HepG2 (cell line): ENCODE data around the gene VPS18. TPM values are rescaled to one million over a fixed set of nuclear protein-coding genes. Genes with fewer than 3 reads are reported as not detected.

Source experiments
- CCAR2 ChIP-seq: fragments of 200-400 bp; formaldehyde crosslinking; optimal IDR thresholded peaks from 2 replicates; pipeline ENCODE3; 2018; ENCODE audit warnings: low read depth, mild to moderate bottlenecking, low read length, moderate library complexity
- CHD2 ChIP-seq: IDR thresholded peaks from 2 replicates; pipeline ENCODE4 v1.6.1; 2011; ENCODE audit warnings: low read depth, low read length, improper control_type of control experiment
- E2F5 ChIP-seq: sonication (generic); formaldehyde crosslinking; conservative IDR thresholded peaks from 2 replicates; pipeline ENCODE4 v1.4.0; 2020; ENCODE audit warnings: missing genetic modification reagents
- FOXP4 ChIP-seq: sonication (generic); formaldehyde crosslinking; IDR thresholded peaks from 2 replicates; pipeline ENCODE4 v1.4.0; 2020; ENCODE audit warnings: missing genetic modification reagents
- KAT7 ChIP-seq: IDR thresholded peaks from 2 replicates; pipeline ENCODE4 v1.6.1; 2018; ENCODE audit warnings: borderline replicate concordance, missing compliant biosample characterization
- KIAA2018 ChIP-seq: sonication (generic); formaldehyde crosslinking; IDR thresholded peaks from 2 replicates; pipeline ENCODE4 v1.5.0; 2020; ENCODE audit warnings: mild to moderate bottlenecking, missing genetic modification reagents, borderline replicate concordance
- NAIF1 ChIP-seq: sonication (generic); formaldehyde crosslinking; IDR thresholded peaks from 2 replicates; pipeline ENCODE4 v1.5.0; 2020; ENCODE audit warnings: mild to moderate bottlenecking, missing genetic modification reagents, borderline replicate concordance
- RAD21 ChIP-seq: fragments of 450-650 bp; formaldehyde crosslinking; IDR thresholded peaks from 2 replicates; pipeline ENCODE4 v1.5.0; 2020; ENCODE audit warnings: mild to moderate bottlenecking
- RBM39 ChIP-seq: fragments of 200-400 bp; formaldehyde crosslinking; IDR thresholded peaks from one replicate; pipeline ENCODE4 v1.6.1; 2018; ENCODE audit warnings: antibody characterized with exemption, mild to moderate bottlenecking, low read depth, low read length; ENCODE audit not compliant: poor library complexity, severe bottlenecking
- SMC3 ChIP-seq: IDR thresholded peaks from 2 replicates; pipeline ENCODE4 v1.6.1; 2011; ENCODE audit warnings: low read length, improper control_type of control experiment
- TEAD3 ChIP-seq: optimal IDR thresholded peaks from 2 replicates; pipeline ENCODE3; 2016; ENCODE audit warnings: borderline replicate concordance
- THAP8 ChIP-seq: sonication (generic); formaldehyde crosslinking; IDR thresholded peaks from 2 replicates; pipeline ENCODE4 v1.5.1; 2020; ENCODE audit warnings: missing genetic modification reagents, mild to moderate bottlenecking, borderline replicate concordance
- ZFP36L1 ChIP-seq: sonication (generic); formaldehyde crosslinking; IDR thresholded peaks from 2 replicates; pipeline ENCODE4 v1.8.0; 2022; ENCODE audit warnings: mild to moderate bottlenecking, missing genetic modification reagents, moderate library complexity
- ZMAT5 ChIP-seq: sonication (generic); formaldehyde crosslinking; IDR thresholded peaks from 2 replicates; pipeline ENCODE4 v1.5.0; 2020; ENCODE audit warnings: mild to moderate bottlenecking, low read depth, missing genetic modification reagents, borderline replicate concordance
- ZNF235 ChIP-seq: sonication (generic); formaldehyde crosslinking; IDR thresholded peaks from 2 replicates; pipeline ENCODE4 v1.8.1; 2023; ENCODE audit warnings: mild to moderate bottlenecking, missing genetic modification reagents, borderline replicate concordance
- ZNF367 ChIP-seq: sonication (generic); formaldehyde crosslinking; IDR thresholded peaks from 2 replicates; pipeline ENCODE4 v1.4.0; 2020; ENCODE audit warnings: missing genetic modification reagents, borderline replicate concordance
- polyA plus RNA-seq, 8 experiments: library from polyadenylated mRNA; depleted of rRNA in 3 of 8; stranded (reverse) in 7 of 8; unstranded in 1 of 8; fragments of >200 nt; fragmentation: Illumina TruSeq in 4 of 8; extraction: Trizol in 4 of 8; gene quantifications; 2 replicates each; pipeline versions ENCODE4 v1.2.1 to v1.2.3, GENCODE V29; 2011 to 2016; ENCODE audit warnings: low read depth in 4 of 8, missing spikeins in 1 of 8, mixed read lengths in 1 of 8; ENCODE audit not compliant: insufficient read depth in 1 of 8
- total RNA-seq, 5 experiments: library from RNA; depleted of rRNA; stranded (reverse); fragments of >200 nt; fragmentation: Illumina TruSeq; extraction: Trizol; gene quantifications; 2 replicates each; pipeline ENCODE4 v1.2.3, GENCODE V29; 2016; ENCODE audit warnings: low read depth in 1 of 5

The VPS18 gene
- total and polyA plus RNA-seq, 2 of the 13 experiments (the other 11 are each of a cell fraction or from before 2014, with no cell fraction given) = 5.8 to 17.0 TPM

- TF ChIP-seq FOXP4 (CRISPR knock-in tag) (no peak), KIAA2018 (no peak), ZNF235 (CRISPR knock-in tag) (no peak), CCAR2 (no peak), TEAD3 (CRISPR knock-in tag) (peak; percentile 64), ZNF367 (CRISPR knock-in tag) (no peak), CHD2 (no peak), ZFP36L1 (CRISPR knock-in tag) (peak; percentile 56; the same call in 1 of the 2 replicates), NAIF1 (CRISPR knock-in tag) (no peak), SMC3 (peak; percentile 28; the same call in 1 of the 2 replicates), RBM39 (peak; percentile 53), RAD21 (CRISPR knock-in tag) (peak; percentile 86), ZMAT5 (no peak), E2F5 (no peak), THAP8 (CRISPR knock-in tag) (no peak), KAT7 (no peak)
Measured at GRCh38 chr15:40893733-40894680, at the start of gene VPS18 (continued).
